IMR-90 (cell line): ENCODE results near the gene DGKQ. TPM values are rescaled to one million over a fixed set of nuclear protein-coding genes. Genes with fewer than 3 reads are reported as not detected.

Experiments
- ATAC-seq: fragments of 200-7000 bp; cut with Tn5 transposase; 2 replicates; pipeline ENCODE4 v1.9.1; 2020; ENCODE audit warnings: low read depth, mild to moderate bottlenecking, moderate library complexity
- BruUV-seq: library from RNA; stranded (reverse); fragments of 400-500 nt; replicated peaks from 2 replicates; lab custom pipeline; 2021; lab: Mats Ljungman, UMichigan
- CTCF ChIA-PET: fragments of 300-600 bp; formaldehyde crosslinking; extraction: SDS; loops from one replicate; lab custom pipeline; 2021; ENCODE audit warnings: antibody characterized with exemption; lab: Yijun Ruan, JAX
- POLR2A ChIA-PET: fragments of 300-600 bp; sonication (Branson Sonifier 250); formaldehyde crosslinking; loops from one replicate; lab custom pipeline; 2022; ENCODE audit warnings: antibody characterized with exemption; ENCODE audit not compliant: unreplicated experiment; lab: Charles Lee
- DNase-seq: peaks from one replicate; pipeline ENCODE4 v3.0.0; 2013
- H2AFZ ChIP-seq: replicated peaks from 2 replicates; pipeline ENCODE3; 2013; ENCODE audit warnings: low read length, mild to moderate bottlenecking; ENCODE audit not compliant: poor library complexity
- H2AK5ac ChIP-seq: 2 replicates; pipeline ENCODE4 v1.6.1; 2013; ENCODE audit warnings: low read depth, low read length, inconsistent platforms
- H2AK9ac ChIP-seq: replicated peaks from 2 replicates; pipeline ENCODE3; 2013; ENCODE audit warnings: mild to moderate bottlenecking, low read depth, low read length, moderate library complexity; ENCODE audit not compliant: poor library complexity
- H2BK120ac ChIP-seq: 2 replicates; pipeline ENCODE4 v1.6.1; 2013; ENCODE audit warnings: low read depth, low read length, inconsistent platforms
- H2BK15ac ChIP-seq: 3 replicates; pipeline ENCODE4 v1.6.1; 2013; ENCODE audit warnings: low read depth, low read length, inconsistent platforms
- H2BK20ac ChIP-seq: 2 replicates; pipeline ENCODE4 v1.6.1; 2013; ENCODE audit warnings: low read depth, mild to moderate bottlenecking, inconsistent platforms, low read length, moderate library complexity
- H2BK5ac ChIP-seq: 2 replicates; pipeline ENCODE4 v1.6.1; 2013; ENCODE audit warnings: mild to moderate bottlenecking, low read depth, low read length, inconsistent platforms; ENCODE audit not compliant: poor library complexity, severe bottlenecking
- H3K14ac ChIP-seq: replicated peaks from 2 replicates; pipeline ENCODE4 v1.6.1; 2013; ENCODE audit warnings: low read depth, low read length, inconsistent platforms
- H3K18ac ChIP-seq: 2 replicates; pipeline ENCODE4 v1.6.1; 2013; ENCODE audit warnings: low read depth, low read length, control low read depth
- H3K23ac ChIP-seq: 2 replicates; pipeline ENCODE4 v1.6.1; 2013; ENCODE audit warnings: low read depth, low read length, inconsistent platforms
- H3K27ac ChIP-seq: 2 replicates; pipeline ENCODE4 v1.5.1; 2013; ENCODE audit warnings: mild to moderate bottlenecking, control low read depth, low read length; ENCODE audit not compliant: insufficient read depth
- H3K27me3 ChIP-seq: 2 replicates; pipeline ENCODE4 v1.6.1; 2013; ENCODE audit warnings: low read length; ENCODE audit not compliant: control insufficient read depth, insufficient read depth
- H3K36me3 ChIP-seq: 2 replicates; pipeline ENCODE4 v1.6.1; 2013; ENCODE audit warnings: low read length, mixed read lengths; ENCODE audit not compliant: control insufficient read depth, insufficient read depth
- H3K4ac ChIP-seq: 2 replicates; pipeline ENCODE4 v1.6.1; 2013; ENCODE audit warnings: low read depth, low read length, inconsistent platforms
- H3K4me1 ChIP-seq: 2 replicates; pipeline ENCODE4 v1.6.1; 2013; ENCODE audit warnings: low read length, mixed read lengths; ENCODE audit not compliant: control insufficient read depth, insufficient read depth
- H3K4me2 ChIP-seq: 2 replicates; pipeline ENCODE4 v1.6.1; 2013; ENCODE audit warnings: low read depth, mild to moderate bottlenecking, control low read depth, low read length, moderate library complexity
- H3K4me3 ChIP-seq: 2 replicates; pipeline ENCODE4 v1.5.1; 2013; ENCODE audit warnings: low read depth, mild to moderate bottlenecking, control low read depth, low read length, moderate library complexity; ENCODE audit not compliant: insufficient read depth
- H3K56ac ChIP-seq: 2 replicates; pipeline ENCODE4 v1.6.1; 2013; ENCODE audit warnings: low read length, inconsistent platforms; ENCODE audit not compliant: insufficient read depth; ENCODE audit errors: extremely low read depth
- H3K79me1 ChIP-seq, 2 experiments: 2 replicates each; pipeline ENCODE4 v1.6.1; 2013; ENCODE audit warnings: low read length in 2 of 2, inconsistent platforms in 1 of 2, low read depth in 1 of 2
- H3K9ac ChIP-seq: 2 replicates; pipeline ENCODE4 v1.6.1; 2013; ENCODE audit warnings: low read depth, low read length, control low read depth
- H3K9me1 ChIP-seq: 2 replicates; pipeline ENCODE4 v1.6.1; 2013; ENCODE audit warnings: low read length, inconsistent platforms; ENCODE audit not compliant: insufficient read depth
- H3K9me3 ChIP-seq: 2 replicates; pipeline ENCODE4 v1.6.1; 2013; ENCODE audit warnings: low read length; ENCODE audit not compliant: control insufficient read depth, insufficient read depth
- H4K20me1 ChIP-seq: 2 replicates; pipeline ENCODE4 v1.6.1; 2013; ENCODE audit warnings: low read length, inconsistent platforms; ENCODE audit not compliant: insufficient read depth
- H4K5ac ChIP-seq: 2 replicates; pipeline ENCODE4 v1.6.1; 2013; ENCODE audit warnings: mild to moderate bottlenecking, low read depth, low read length, control low read depth
- H4K8ac ChIP-seq, 2 experiments: 2 replicates each; pipeline ENCODE4 v1.6.1; 2013; ENCODE audit warnings: low read depth in 2 of 2, low read length in 2 of 2, control low read depth in 1 of 2, inconsistent platforms in 1 of 2
- H4K91ac ChIP-seq: 2 replicates; pipeline ENCODE4 v1.6.1; 2013; ENCODE audit warnings: low read depth, low read length, inconsistent platforms; ENCODE audit not compliant: insufficient read depth
- CHD1 ChIP-seq: IDR thresholded peaks from 2 replicates; pipeline ENCODE4 v1.6.1; 2012; ENCODE audit warnings: low read depth, low read length, improper control_type of control experiment
- MAFK ChIP-seq: IDR thresholded peaks from 2 replicates; pipeline ENCODE4 v1.6.1; 2012; ENCODE audit warnings: low read depth, low read length, improper control_type of control experiment
- MAZ ChIP-seq: IDR thresholded peaks from 2 replicates; pipeline ENCODE4 v1.6.1; 2012; ENCODE audit warnings: low read depth, mild to moderate bottlenecking, low read length, improper control_type of control experiment, moderate library complexity, borderline replicate concordance
- NFE2L2 ChIP-seq: fragments of 150-350 bp; IDR thresholded peaks from 2 replicates; pipeline ENCODE4 v1.6.1; 2016; ENCODE audit warnings: low read depth, mild to moderate bottlenecking, low read length
- RAD21 ChIP-seq: IDR thresholded peaks from 2 replicates; pipeline ENCODE4 v1.6.1; 2012; ENCODE audit warnings: low read length, improper control_type of control experiment
- RFX5 ChIP-seq: IDR thresholded peaks from 2 replicates; pipeline ENCODE4 v1.8.0; 2012; ENCODE audit warnings: low read depth, mild to moderate bottlenecking, low read length, moderate library complexity
- SMC3 ChIP-seq: fragments of 150-350 bp; IDR thresholded peaks from 2 replicates; pipeline ENCODE4 v1.6.1; 2016; ENCODE audit warnings: low read depth, mild to moderate bottlenecking, antibody characterized with exemption, low read length, moderate library complexity
- USF2 ChIP-seq: fragments of 150-350 bp; IDR thresholded peaks from 2 replicates; pipeline ENCODE4 v1.6.1; 2017; ENCODE audit warnings: mild to moderate bottlenecking, antibody characterized with exemption, low read length, low read depth
- WGBS, 2 experiments: methylation state at CpG; one replicate each; pipeline versions ENCODE4 v1.1.5 to v1.1.7; 2013; ENCODE audit warnings: missing lambda C conversion rate in 2 of 2; ENCODE audit not compliant: insufficient read length in 1 of 2; ENCODE audit errors: extremely low coverage in 2 of 2; 5-methylcytosine and 5-hydroxymethylcytosine counted together
- dilution Hi-C: fragments of 300-500 bp; cut with HindIII; formaldehyde crosslinking; loops from one replicate; pipeline ENCODE4 v1.14.3; 2018; ENCODE audit warnings: low sequenced_read_pairs; ENCODE audit not compliant: unreplicated experiment
- in situ Hi-C: fragments of 300-500 bp; cut with MboI; formaldehyde crosslinking; loops from 3 replicates; pipeline ENCODE4 v1.14.3; 2019; ENCODE audit warnings: low sequenced_read_pairs, inconsistent platforms, mixed read lengths
- intact Hi-C: fragments of 100-400 bp; cut with micrococcal nuclease; formaldehyde crosslinking; loops from 2 replicates; pipeline ENCODE4 v1.10.0; 2022
- polyA plus RNA-seq, 3 experiments: library from polyadenylated mRNA; depleted of rRNA; stranded (reverse); fragments of >200 nt; gene quantifications; 2 replicates each; pipeline ENCODE4 v1.2.3, GENCODE V29; 2012; ENCODE audit warnings: low replicate concordance in 1 of 3
- total RNA-seq: library from RNA; depleted of rRNA; stranded (reverse); fragments of >200 nt; gene quantifications from 2 replicates; pipeline ENCODE4 v1.2.3, GENCODE V29; 2012
- TF ChIP-seq, protein P1 (sequence below): conservative IDR thresholded peaks from 2 replicates; pipeline ENCODE4 v1.5.1; 2012; ENCODE audit warnings: mild to moderate bottlenecking, low read depth, low read length, improper control_type of control experiment

DGKQ gene
- total and polyA plus RNA-seq, 2 of the 4 experiments (the other 2 are of a cell fraction), result 4.3 to 15.6 TPM

GRCh38 chr4:948101-948935 lies 25.1 kb downstream of the DGKQ start:
- 80% methylated on average over 29 of the region's 33 CpGs; no CpG with 5 or more reads in 1 of the 2 experiments for WGBS, 2 experiments
- in situ Hi-C loops, result no loop called here
- no peaks in the 10 kb centered on the region for H3K27me3 ChIP-seq
- H3K9me3 ChIP-seq, result no peaks in the 10 kb centered on the region
- TF ChIP-seq, protein P1, sequence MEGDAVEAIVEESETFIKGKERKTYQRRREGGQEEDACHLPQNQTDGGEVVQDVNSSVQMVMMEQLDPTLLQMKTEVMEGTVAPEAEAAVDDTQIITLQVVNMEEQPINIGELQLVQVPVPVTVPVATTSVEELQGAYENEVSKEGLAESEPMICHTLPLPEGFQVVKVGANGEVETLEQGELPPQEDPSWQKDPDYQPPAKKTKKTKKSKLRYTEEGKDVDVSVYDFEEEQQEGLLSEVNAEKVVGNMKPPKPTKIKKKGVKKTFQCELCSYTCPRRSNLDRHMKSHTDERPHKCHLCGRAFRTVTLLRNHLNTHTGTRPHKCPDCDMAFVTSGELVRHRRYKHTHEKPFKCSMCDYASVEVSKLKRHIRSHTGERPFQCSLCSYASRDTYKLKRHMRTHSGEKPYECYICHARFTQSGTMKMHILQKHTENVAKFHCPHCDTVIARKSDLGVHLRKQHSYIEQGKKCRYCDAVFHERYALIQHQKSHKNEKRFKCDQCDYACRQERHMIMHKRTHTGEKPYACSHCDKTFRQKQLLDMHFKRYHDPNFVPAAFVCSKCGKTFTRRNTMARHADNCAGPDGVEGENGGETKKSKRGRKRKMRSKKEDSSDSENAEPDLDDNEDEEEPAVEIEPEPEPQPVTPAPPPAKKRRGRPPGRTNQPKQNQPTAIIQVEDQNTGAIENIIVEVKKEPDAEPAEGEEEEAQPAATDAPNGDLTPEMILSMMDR, result no peak
- TF ChIP-seq USF2 (no peak), RFX5 (no peak), MAFK (no peak), NFE2L2 (no peak), SMC3 (no peak), CHD1 (no peak), RAD21 (no peak), MAZ (no peak)
- H3K14ac ChIP-seq, result no peak overlapping the region
- ATAC-seq (no peak), DNase-seq (no peak)
- no peak overlapping the region for H2AFZ ChIP-seq
- H3K79me1 ChIP-seq, result 0 out of 4 replicates have a peak, but pooled peaks cover 0 to 8% of the 10 kb centered on the region in 2 experiments
- no peak overlapping the region for H2AK5ac ChIP-seq
- no peak overlapping the region for H3K56ac ChIP-seq
- intact Hi-C loops, result no loop called here
- H2BK120ac ChIP-seq, result no peak overlapping the region
- no peak overlapping the region for H4K8ac ChIP-seq
- peaks cover 4% of the 10 kb centered on the region for H3K36me3 ChIP-seq
- no peak overlapping the region for H3K18ac ChIP-seq
- no peak overlapping the region for H4K5ac ChIP-seq
- H3K9ac ChIP-seq, result no peak overlapping the region
- H2BK5ac ChIP-seq, result no peak overlapping the region
- no TSS peak for BruUV-seq
- no peak overlapping the region for H3K4me3 ChIP-seq
- ChIA-PET POLR2A (no interaction called here), CTCF (no interaction called here)
- dilution Hi-C loops, result no loop called here
- H2BK20ac ChIP-seq, result no peak overlapping the region
- no peak overlapping the region for H2BK15ac ChIP-seq
- H3K9me1 ChIP-seq, result 0 out of 2 replicates have a peak, but pooled peaks cover 3% of the 10 kb centered on the region
- no peak overlapping the region for H3K4ac ChIP-seq
- H3K23ac ChIP-seq, result no peak overlapping the region
- H3K4me2 ChIP-seq, result no peak overlapping the region
- H2AK9ac ChIP-seq, result peak overlapping the region; percentile 24
- peaks cover 6% of the 10 kb centered on the region; the same call in 1 of the 2 replicates for H3K4me1 ChIP-seq
- no peak overlapping the region for H4K91ac ChIP-seq
- peaks cover 20% of the 10 kb centered on the region for H4K20me1 ChIP-seq
- H3K27ac ChIP-seq, result no peak overlapping the region
